Mucosa of descending colon (tissue), 3 donors: ENCODE measurements around the gene CDKAL1. TPM values are rescaled to one million over a fixed set of nuclear protein-coding genes. Genes with fewer than 3 reads are reported as not detected.
"Not testable (repeated sequence)": the region's sequence is repeated elsewhere in the genome, so short reads cannot be mapped to it uniquely, and the experiment has no call there.

ENCODE experiments used
- ATAC-seq: fragments of 200-7000 bp; cut with Tn5 transposase; one replicate; pipeline ENCODE4 v1.9.1; 2020; ENCODE audit warnings: mild to moderate bottlenecking, moderate library complexity
- DNase-seq, 3 donors: peaks; one replicate each; pipeline ENCODE4 v3.0.0-alpha.2; 2020
- H3K36me3 ChIP-seq: fragments of 200-600 bp; one replicate; pipeline ENCODE4 v1.8.0; 2021; ENCODE audit warnings: low read depth, mild to moderate bottlenecking
- H3K4me1 ChIP-seq: fragments of 200-600 bp; one replicate; pipeline ENCODE4 v1.8.0; 2021; ENCODE audit warnings: low read depth, mild to moderate bottlenecking
- H3K4me3 ChIP-seq: fragments of 200-600 bp; one replicate; pipeline ENCODE4 v1.8.0; 2021; ENCODE audit warnings: mild to moderate bottlenecking
- H3K9me3 ChIP-seq: fragments of 200-600 bp; one replicate; pipeline ENCODE4 v1.8.0; 2021; ENCODE audit warnings: mild to moderate bottlenecking
- intact Hi-C, 2 donors: fragments of 100-400 bp; cut with DNase I in 1 of 2; cut with micrococcal nuclease in 1 of 2; formaldehyde crosslinking; loops; one replicate each; pipeline versions ENCODE4 v1.11.0 to v1.11.1; 2022; cut with DNase I, micrococcal nuclease
- total RNA-seq, 3 donors: library from RNA; stranded (reverse); fragmentation: NEBNext Ultra II Directional in 2 of 3; extraction: Animal tissue kit (Norgen Biotek cat#: 25700) in 2 of 3; gene quantifications; one replicate each; pipeline versions ENCODE4 v1.2.1 to v1.2.4, GENCODE V29; 2021 to 2023
- TF ChIP-seq, protein P1 (sequence below): fragments of 200-600 bp; IDR thresholded peaks from one replicate; pipeline ENCODE4 v1.8.0; 2022; ENCODE audit warnings: antibody characterized with exemption, mild to moderate bottlenecking
- donor health status: DM: no; HTN: no; CAD: no; lungs with moderate emphysema.
- donor health status: DM: no; HTN: no; CAD: no.
- donor health status: DM: no; HTN: yes; CAD: no.

Gene CDKAL1
- total RNA-seq, 3 donors from 2014 or later: 13.4 to 15.5 (median 15.3) TPM

DNA sequence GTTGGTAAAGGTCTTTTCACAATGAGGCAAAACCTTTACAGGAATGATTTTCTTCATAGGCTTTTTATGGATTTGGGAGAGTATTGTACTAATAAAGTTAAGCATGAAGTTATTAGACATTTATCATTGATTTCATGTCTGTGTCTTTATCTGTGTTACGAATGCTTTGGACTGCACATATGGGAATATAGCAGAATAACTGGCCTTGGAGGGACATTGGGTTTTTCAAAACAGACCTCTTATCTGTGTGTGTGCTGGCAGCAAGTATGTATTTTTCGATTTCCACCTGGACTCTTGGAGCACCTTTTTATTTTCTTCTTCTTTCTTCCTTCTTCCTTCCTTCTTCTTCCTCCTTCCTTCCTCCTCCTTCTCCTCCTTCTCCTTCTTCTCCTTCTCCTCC lies 74.6 kb downstream of the CDKAL1 start:
- H3K4me3 ChIP-seq: no peak overlapping the region

DNA sequence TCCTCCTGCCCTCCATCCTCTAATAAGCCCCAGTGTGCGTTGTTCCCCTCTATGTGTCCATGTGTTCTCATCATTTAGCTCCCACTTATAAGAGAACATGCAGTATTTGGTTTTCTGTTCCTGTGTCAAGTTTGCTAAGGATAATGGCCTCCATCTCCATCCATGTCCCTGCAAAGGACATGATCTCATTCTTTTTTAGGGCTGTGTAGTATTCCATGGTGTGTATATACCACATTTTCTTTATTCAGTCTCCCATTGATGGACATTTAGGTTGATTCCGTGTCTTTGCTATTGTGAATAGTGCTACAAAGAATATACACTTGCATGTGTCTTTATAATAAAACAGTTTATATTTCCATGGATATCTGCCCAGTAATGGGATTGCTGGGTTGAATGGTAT lies 75.7 kb downstream of the CDKAL1 start:
- DNase-seq, H3K4me1 ChIP-seq, intact Hi-C loops, H3K9me3 ChIP-seq, H3K36me3 ChIP-seq, ATAC-seq, H3K4me3 ChIP-seq: not testable (repeated sequence)

More for the DNA sequence above, 74.6 kb downstream of the CDKAL1 start:
- DNase-seq (no peak), ATAC-seq (no peak)
- intact Hi-C loops: no loop called here
- no peaks in the 10 kb centered on the region for H3K9me3 ChIP-seq
- H3K36me3 ChIP-seq: no peaks in the 10 kb centered on the region
- H3K4me1 ChIP-seq: no peaks in the 10 kb centered on the region
- TF ChIP-seq, protein P1, sequence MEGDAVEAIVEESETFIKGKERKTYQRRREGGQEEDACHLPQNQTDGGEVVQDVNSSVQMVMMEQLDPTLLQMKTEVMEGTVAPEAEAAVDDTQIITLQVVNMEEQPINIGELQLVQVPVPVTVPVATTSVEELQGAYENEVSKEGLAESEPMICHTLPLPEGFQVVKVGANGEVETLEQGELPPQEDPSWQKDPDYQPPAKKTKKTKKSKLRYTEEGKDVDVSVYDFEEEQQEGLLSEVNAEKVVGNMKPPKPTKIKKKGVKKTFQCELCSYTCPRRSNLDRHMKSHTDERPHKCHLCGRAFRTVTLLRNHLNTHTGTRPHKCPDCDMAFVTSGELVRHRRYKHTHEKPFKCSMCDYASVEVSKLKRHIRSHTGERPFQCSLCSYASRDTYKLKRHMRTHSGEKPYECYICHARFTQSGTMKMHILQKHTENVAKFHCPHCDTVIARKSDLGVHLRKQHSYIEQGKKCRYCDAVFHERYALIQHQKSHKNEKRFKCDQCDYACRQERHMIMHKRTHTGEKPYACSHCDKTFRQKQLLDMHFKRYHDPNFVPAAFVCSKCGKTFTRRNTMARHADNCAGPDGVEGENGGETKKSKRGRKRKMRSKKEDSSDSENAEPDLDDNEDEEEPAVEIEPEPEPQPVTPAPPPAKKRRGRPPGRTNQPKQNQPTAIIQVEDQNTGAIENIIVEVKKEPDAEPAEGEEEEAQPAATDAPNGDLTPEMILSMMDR: no peak

DNA sequence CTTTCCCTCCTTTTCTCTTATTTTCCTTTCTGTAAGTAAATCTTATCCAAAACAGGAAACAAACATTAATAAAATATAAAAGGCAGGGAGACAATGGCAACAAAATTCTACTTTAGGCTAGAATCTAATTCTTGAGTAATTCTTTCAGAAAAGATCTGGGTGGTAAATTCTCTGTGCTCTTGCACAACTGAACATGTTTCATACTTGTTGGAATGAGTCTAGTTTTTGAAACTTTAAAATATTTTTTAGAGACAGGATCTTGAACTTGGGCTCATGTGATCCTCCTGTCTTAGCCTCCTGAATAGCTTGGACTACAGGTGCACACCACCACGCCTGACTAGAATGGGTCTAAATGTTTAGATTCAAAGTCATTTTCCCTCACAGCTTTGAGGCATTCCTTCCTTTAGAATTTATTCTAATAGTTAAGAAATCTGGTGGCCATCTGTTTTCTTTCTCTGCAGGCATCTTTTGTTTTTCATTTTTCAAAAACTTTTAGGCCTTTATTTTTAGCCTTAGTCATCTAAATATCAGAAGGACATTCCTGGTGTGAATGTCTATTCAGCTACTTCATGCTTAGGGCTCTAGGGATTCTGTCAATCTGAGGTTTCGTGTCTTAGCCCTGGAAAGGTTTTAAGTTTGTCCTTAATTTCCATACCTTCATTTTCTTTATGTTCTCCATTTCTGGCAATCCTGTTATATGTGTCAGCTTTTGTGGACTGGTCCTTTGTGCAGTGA lies 76.5 kb downstream of the CDKAL1 start:
- H3K4me1 ChIP-seq: no peaks in the 10 kb centered on the region
- no peak overlapping the region for H3K4me3 ChIP-seq
- ATAC-seq: no peak
- intact Hi-C loops: no loop called here
- TF ChIP-seq, protein P1: no peak
- no peaks in the 10 kb centered on the region for H3K9me3 ChIP-seq
- no peak for DNase-seq
- H3K36me3 ChIP-seq: no peaks in the 10 kb centered on the region

DNA sequence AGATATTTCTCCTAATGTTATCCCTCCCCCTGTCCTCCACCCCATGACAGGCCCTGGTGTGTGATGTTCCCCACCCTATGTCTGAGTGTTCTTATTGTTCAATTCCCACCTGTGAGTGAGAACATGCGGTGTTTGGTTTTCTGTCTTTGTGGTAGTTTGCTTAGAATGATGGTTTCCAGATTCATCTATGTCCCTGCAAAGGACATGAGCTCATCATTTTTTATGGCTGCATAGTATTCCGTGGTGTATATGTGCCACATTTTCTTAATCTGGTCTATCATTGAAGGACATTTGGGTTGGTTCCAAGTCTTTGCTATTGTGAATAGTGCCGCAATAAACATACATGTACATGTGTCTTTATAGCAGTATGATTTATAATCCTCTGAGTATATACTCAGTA lies 83.3 kb downstream of the CDKAL1 start:
- H3K9me3 ChIP-seq, intact Hi-C loops, ATAC-seq, DNase-seq, H3K4me1 ChIP-seq, H3K36me3 ChIP-seq, H3K4me3 ChIP-seq: not testable (repeated sequence)

DNA sequence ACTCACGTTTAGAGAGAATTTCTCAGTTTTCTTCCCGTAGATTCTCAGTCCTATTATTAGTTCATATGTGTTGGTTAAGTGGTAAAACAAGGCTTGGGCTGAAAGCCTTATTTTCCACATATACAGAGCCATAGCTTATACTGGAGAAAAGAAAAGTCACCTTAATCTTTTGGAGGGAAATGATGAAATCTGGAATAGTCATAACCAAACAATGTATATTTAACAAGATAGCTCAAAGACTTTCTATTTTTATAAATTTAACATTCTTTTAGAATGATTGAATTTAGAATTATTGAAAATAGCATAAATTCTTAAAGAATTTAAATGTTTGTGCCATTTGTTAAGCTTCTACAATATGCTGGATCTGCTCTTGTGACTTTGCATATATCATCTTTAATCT lies 85.8 kb downstream of the CDKAL1 start:
- intact Hi-C loops: no loop called here
- ATAC-seq (no peak), DNase-seq (no peak)
- H3K4me3 ChIP-seq: no peak overlapping the region
- no peaks in the 10 kb centered on the region for H3K36me3 ChIP-seq
- no peaks in the 10 kb centered on the region for H3K9me3 ChIP-seq
- TF ChIP-seq, protein P1: no peak
- no peaks in the 10 kb centered on the region for H3K4me1 ChIP-seq

DNA sequence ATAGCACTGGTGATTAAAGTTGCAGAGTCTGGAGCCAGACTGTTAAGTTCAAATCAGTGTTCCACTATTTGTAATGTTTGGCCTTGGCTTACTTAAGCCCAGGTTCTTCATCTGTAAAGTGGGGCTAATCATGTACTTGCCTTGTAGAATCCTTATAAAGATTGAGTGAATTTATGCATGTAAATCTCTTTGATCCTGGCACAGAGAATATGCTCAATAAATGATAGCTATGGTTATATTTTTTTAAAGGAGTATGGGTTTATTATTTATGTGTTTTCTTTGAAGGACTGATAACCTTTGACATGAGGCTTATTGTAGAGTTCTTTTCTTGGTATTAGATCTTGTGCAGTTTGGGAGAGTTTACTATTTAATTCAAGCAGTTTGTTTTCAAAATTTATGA lies 89.5 kb downstream of the CDKAL1 start:
- TF ChIP-seq, protein P1: no peak
- intact Hi-C loops: no loop called here
- H3K36me3 ChIP-seq: no peaks in the 10 kb centered on the region
- no peak overlapping the region for H3K4me3 ChIP-seq
- ATAC-seq (no peak), DNase-seq (no peak)
- no peaks in the 10 kb centered on the region for H3K4me1 ChIP-seq
- no peaks in the 10 kb centered on the region for H3K9me3 ChIP-seq

DNA sequence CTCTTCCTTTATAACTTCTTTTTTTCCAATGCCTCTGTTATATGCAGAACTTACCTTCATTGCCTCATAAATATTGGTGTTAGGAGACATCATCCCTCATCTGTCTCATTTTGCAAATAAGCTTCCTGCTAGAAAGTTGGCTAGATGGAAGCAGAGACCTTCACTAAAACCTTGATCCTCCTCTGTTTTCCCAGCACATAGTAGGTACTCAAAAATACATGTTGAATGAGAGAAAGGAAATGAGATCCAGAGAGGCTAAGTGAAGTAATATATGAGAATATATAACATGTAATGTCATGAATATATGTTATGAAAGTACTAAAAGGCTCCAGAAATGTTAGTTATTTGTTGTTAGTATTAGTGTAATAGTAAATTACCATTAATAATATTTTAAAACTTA lies 91.9 kb downstream of the CDKAL1 start:
- intact Hi-C loops: no loop called here
- Histone ChIP-seq H3K9me3 (no peaks in the 10 kb centered on the region), H3K36me3 (no peaks in the 10 kb centered on the region), H3K4me3 (no peak overlapping the region), H3K4me1 (no peaks in the 10 kb centered on the region)
- ATAC-seq: no peak
- TF ChIP-seq, protein P1: no peak
- DNase-seq: no peak
